ENCODE measurements around the gene KIF1B. TPM values are rescaled to one million over a fixed set of nuclear protein-coding genes. Genes with fewer than 3 reads are reported as not detected.

Gene KIF1B
- total and polyA plus RNA-seq, 4 experiments from 2014 or later: 1.3 to 18.1 (median 10.8) TPM

GRCh38 chr1:10328180-10328963, 118.0 kb downstream of the KIF1B start:
- Mint-ChIP-seq H3K4me1 (peaks cover 5 to 30% (median 14%) of the 10 kb centered on the region in 4 donors), H3K27me3 (no peaks in the 10 kb centered on the region), H3K9me3 (no peaks in the 10 kb centered on the region), H3K36me3 (peaks cover 30 to 34% of the 10 kb centered on the region in 2 donors), H3K4me3 (no peak overlapping the region), H3K27ac (peak overlapping the region in 1 of 7 donors; percentile 26)
- Histone ChIP-seq H3K9me3 (ENCODE audit: control insufficient read depth in 1 of 2, low read length in 2 of 2) (no peaks in the 10 kb centered on the region), H3K27ac (ENCODE audit: low read depth, low read length) (no peak overlapping the region), H3K4me3 (ENCODE audit: low read length in 2 of 2) (no peak overlapping the region), H3K27me3 (ENCODE audit: insufficient read depth, low read length) (no peaks in the 10 kb centered on the region), H3K36me3 (ENCODE audit: insufficient read depth, low read length) (no peaks in the 10 kb centered on the region), H3K4me1 (ENCODE audit: insufficient read depth, low read length) (no peaks in the 10 kb centered on the region)
- intact Hi-C loops (cut with micrococcal nuclease): no loop called here
- DNase-seq: no peak
- ChIA-PET CTCF (ENCODE audit: partially characterized antibody) (no interaction called here), POLR2A (ENCODE audit: partially characterized antibody) (no interaction called here)

GRCh38 chr1:10337436-10337835, 127.1 kb downstream of the KIF1B start:
- Mint-ChIP-seq H3K9me3 (no peaks in the 10 kb centered on the region), H3K4me1 (no peaks in the 10 kb centered on the region), H3K27me3 (no peaks in the 10 kb centered on the region), H3K36me3 (peaks cover 47 to 57% of the 10 kb centered on the region in 2 donors), H3K4me3 (no peak overlapping the region), H3K27ac (peak overlapping the region in 1 of 7 donors; percentile 23)
- POLR2A ChIA-PET (ENCODE audit: partially characterized antibody): no interaction called here
- Histone ChIP-seq H3K27me3 (ENCODE audit: insufficient read depth, low read length) (no peaks in the 10 kb centered on the region), H3K27ac (ENCODE audit: low read depth, low read length) (no peak overlapping the region), H3K9me3 (ENCODE audit: control insufficient read depth in 1 of 2, low read length in 2 of 2) (no peaks in the 10 kb centered on the region), H3K4me1 (ENCODE audit: insufficient read depth, low read length) (no peaks in the 10 kb centered on the region), H3K4me3 (ENCODE audit: low read length in 2 of 2) (no peak overlapping the region), H3K36me3 (ENCODE audit: insufficient read depth, low read length) (no peaks in the 10 kb centered on the region)
- intact Hi-C loops (cut with micrococcal nuclease): loop anchor here (10.0 kb wide), 1 partner anchor 463 kb away; no protein-coding TSS in a partner anchor
- CTCF ChIA-PET (ENCODE audit: partially characterized antibody): interaction anchor here (1.2 to 5.2 kb wide), 3 partner anchors 12 to 128 kb away, joined by 3 to 39 read pairs (median 5); partner anchors contain the start of gene KIF1B
- DNase-seq: no peak

GRCh38 chr1:10338047-10338446, 127.7 kb downstream of the KIF1B start:
- no peak overlapping the region for H3K4me3 Mint-ChIP-seq
- Histone ChIP-seq H3K4me1 (ENCODE audit: insufficient read depth, low read length) (no peaks in the 10 kb centered on the region), H3K27me3 (ENCODE audit: insufficient read depth, low read length) (no peaks in the 10 kb centered on the region), H3K27ac (ENCODE audit: low read depth, low read length) (no peak overlapping the region), H3K4me3 (ENCODE audit: low read length in 2 of 2) (no peak overlapping the region), H3K36me3 (ENCODE audit: insufficient read depth, low read length) (no peaks in the 10 kb centered on the region), H3K9me3 (ENCODE audit: control insufficient read depth in 1 of 2, low read length in 2 of 2) (no peaks in the 10 kb centered on the region)
- H3K9me3 Mint-ChIP-seq: no peaks in the 10 kb centered on the region
- no peaks in the 10 kb centered on the region for H3K4me1 Mint-ChIP-seq
- H3K27ac Mint-ChIP-seq: no peak overlapping the region
- DNase-seq: peak; percentile 24 to 42 (median 27)
- CTCF ChIA-PET (ENCODE audit: partially characterized antibody): interaction anchor here (1.2 to 5.2 kb wide), 3 partner anchors 13 to 129 kb away, joined by 3 to 39 read pairs (median 5); partner anchors contain the start of gene KIF1B
- H3K27me3 Mint-ChIP-seq: no peaks in the 10 kb centered on the region
- intact Hi-C loops (cut with micrococcal nuclease): loop anchor here (1.0 to 10.0 kb wide), 2 partner anchors 128 to 463 kb away; partner anchors contain the start of gene KIF1B
- H3K36me3 Mint-ChIP-seq: peaks cover 49 to 60% of the 10 kb centered on the region in 2 donors
- POLR2A ChIA-PET (ENCODE audit: partially characterized antibody): interaction anchor here (0.9 kb wide), 1 partner anchor 127 kb away, joined by 3 read pairs; the partner anchor contains the start of gene KIF1B

GRCh38 chr1:10338611-10339010, 128.2 kb downstream of the KIF1B start:
- CTCF ChIA-PET (ENCODE audit: partially characterized antibody): interaction anchor here (1.4 to 5.2 kb wide), 2 partner anchors 13 to 129 kb away, joined by 5 to 39 read pairs; partner anchors contain the start of gene KIF1B

GRCh38 chr1:10339036-10339567, 128.7 kb downstream of the KIF1B start:
- POLR2A ChIA-PET (ENCODE audit: partially characterized antibody): no interaction called here
- H3K9me3 ChIP-seq (ENCODE audit: control insufficient read depth in 1 of 2, low read length in 2 of 2): no peaks in the 10 kb centered on the region
- Mint-ChIP-seq H3K4me3 (no peak overlapping the region), H3K27me3 (no peaks in the 10 kb centered on the region), H3K36me3 (peaks cover 55 to 67% of the 10 kb centered on the region in 2 donors), H3K27ac (no peak overlapping the region), H3K4me1 (no peaks in the 10 kb centered on the region), H3K9me3 (no peaks in the 10 kb centered on the region)
- intact Hi-C loops (cut with micrococcal nuclease): loop anchor here (10.0 kb wide), 1 partner anchor 464 kb away; no protein-coding TSS in a partner anchor
- no peak overlapping the region for H3K4me3 ChIP-seq (ENCODE audit: low read length in 2 of 2)
- no peak for DNase-seq
- no peaks in the 10 kb centered on the region for H3K4me1 ChIP-seq (ENCODE audit: insufficient read depth, low read length)
- H3K36me3 ChIP-seq (ENCODE audit: insufficient read depth, low read length): no peaks in the 10 kb centered on the region
- H3K27me3 ChIP-seq (ENCODE audit: insufficient read depth, low read length): no peaks in the 10 kb centered on the region
- CTCF ChIA-PET (ENCODE audit: partially characterized antibody): interaction anchor here (5.2 kb wide), 1 partner anchor 130 kb away, joined by 39 read pairs; the partner anchor contains the start of gene KIF1B
- H3K27ac ChIP-seq (ENCODE audit: low read depth, low read length): no peak overlapping the region

More at GRCh38 chr1:10338611-10339010, 128.2 kb downstream of the KIF1B start:
- H3K4me1 ChIP-seq (ENCODE audit: insufficient read depth, low read length): no peaks in the 10 kb centered on the region
- no peaks in the 10 kb centered on the region for H3K27me3 ChIP-seq (ENCODE audit: insufficient read depth, low read length)
- H3K4me3 Mint-ChIP-seq: no peak overlapping the region
- H3K4me1 Mint-ChIP-seq: no peaks in the 10 kb centered on the region
- no peaks in the 10 kb centered on the region for H3K9me3 Mint-ChIP-seq
- no peaks in the 10 kb centered on the region for H3K9me3 ChIP-seq (ENCODE audit: control insufficient read depth in 1 of 2, low read length in 2 of 2)
- intact Hi-C loops (cut with micrococcal nuclease): loop anchor here (1.0 to 10.0 kb wide), 2 partner anchors 128 to 464 kb away; partner anchors contain the start of gene KIF1B
- H3K27ac ChIP-seq (ENCODE audit: low read depth, low read length): no peak overlapping the region
- POLR2A ChIA-PET (ENCODE audit: partially characterized antibody): interaction anchor here (0.9 kb wide), 1 partner anchor 128 kb away, joined by 3 read pairs; the partner anchor contains the start of gene KIF1B
- no peaks in the 10 kb centered on the region for H3K36me3 ChIP-seq (ENCODE audit: insufficient read depth, low read length)
- H3K4me3 ChIP-seq (ENCODE audit: low read length in 2 of 2): no peak overlapping the region
- DNase-seq: no peak
- H3K27me3 Mint-ChIP-seq: no peaks in the 10 kb centered on the region
- H3K27ac Mint-ChIP-seq: peak overlapping the region in 1 of 7 donors; percentile 38
- H3K36me3 Mint-ChIP-seq: peaks cover 52 to 63% of the 10 kb centered on the region in 2 donors

GRCh38 chr1:10339815-10340214, 129.4 kb downstream of the KIF1B start:
- no peak for DNase-seq
- H3K36me3 ChIP-seq (ENCODE audit: insufficient read depth, low read length): no peaks in the 10 kb centered on the region
- Mint-ChIP-seq H3K9me3 (no peaks in the 10 kb centered on the region), H3K4me1 (no peaks in the 10 kb centered on the region), H3K27me3 (no peaks in the 10 kb centered on the region), H3K4me3 (no peak overlapping the region), H3K27ac (no peak overlapping the region), H3K36me3 (peaks cover 51 to 66% of the 10 kb centered on the region in 2 donors)
- ChIA-PET POLR2A (ENCODE audit: partially characterized antibody) (no interaction called here), CTCF (ENCODE audit: partially characterized antibody) (interaction anchor here (5.2 kb wide), 1 partner anchor 130 kb away, joined by 39 read pairs; the partner anchor contains the start of gene KIF1B)
- H3K27me3 ChIP-seq (ENCODE audit: insufficient read depth, low read length): no peaks in the 10 kb centered on the region
- no peak overlapping the region for H3K27ac ChIP-seq (ENCODE audit: low read depth, low read length)
- no peaks in the 10 kb centered on the region for H3K4me1 ChIP-seq (ENCODE audit: insufficient read depth, low read length)
- intact Hi-C loops (cut with micrococcal nuclease): loop anchor here (10.0 kb wide), 1 partner anchor 465 kb away; no protein-coding TSS in a partner anchor
- H3K4me3 ChIP-seq (ENCODE audit: low read length in 2 of 2): no peak overlapping the region
- no peaks in the 10 kb centered on the region for H3K9me3 ChIP-seq (ENCODE audit: control insufficient read depth in 1 of 2, low read length in 2 of 2)

Data from CD4-positive, alpha-beta memory T cell (primary cell).